Measurements from ENCODE around the gene PGS1.

Gene PGS1

DNA sequence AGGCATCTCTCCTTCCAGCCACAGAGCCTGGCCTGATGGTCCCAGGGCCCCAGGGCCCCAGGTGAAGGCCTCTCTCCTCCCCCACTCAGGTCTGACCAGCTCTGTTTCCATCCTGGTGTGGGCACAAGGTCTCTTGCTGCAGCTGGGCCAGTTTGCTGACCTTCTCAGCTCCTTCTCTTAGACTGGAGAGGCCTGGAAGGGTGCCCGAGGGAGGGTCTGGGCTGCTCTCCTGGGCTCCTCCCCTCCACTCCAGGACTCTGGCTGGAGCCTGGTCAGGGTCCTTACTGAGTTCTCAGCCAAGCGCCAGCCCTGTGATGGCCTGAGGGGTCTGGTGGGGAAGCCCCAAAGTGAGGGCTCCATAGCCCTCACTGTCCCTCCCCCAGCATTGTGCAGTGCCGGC, 31.0 kb upstream of the PGS1 start:
- no peak for DNase-seq (ENCODE audit: low read depth)

DNA sequence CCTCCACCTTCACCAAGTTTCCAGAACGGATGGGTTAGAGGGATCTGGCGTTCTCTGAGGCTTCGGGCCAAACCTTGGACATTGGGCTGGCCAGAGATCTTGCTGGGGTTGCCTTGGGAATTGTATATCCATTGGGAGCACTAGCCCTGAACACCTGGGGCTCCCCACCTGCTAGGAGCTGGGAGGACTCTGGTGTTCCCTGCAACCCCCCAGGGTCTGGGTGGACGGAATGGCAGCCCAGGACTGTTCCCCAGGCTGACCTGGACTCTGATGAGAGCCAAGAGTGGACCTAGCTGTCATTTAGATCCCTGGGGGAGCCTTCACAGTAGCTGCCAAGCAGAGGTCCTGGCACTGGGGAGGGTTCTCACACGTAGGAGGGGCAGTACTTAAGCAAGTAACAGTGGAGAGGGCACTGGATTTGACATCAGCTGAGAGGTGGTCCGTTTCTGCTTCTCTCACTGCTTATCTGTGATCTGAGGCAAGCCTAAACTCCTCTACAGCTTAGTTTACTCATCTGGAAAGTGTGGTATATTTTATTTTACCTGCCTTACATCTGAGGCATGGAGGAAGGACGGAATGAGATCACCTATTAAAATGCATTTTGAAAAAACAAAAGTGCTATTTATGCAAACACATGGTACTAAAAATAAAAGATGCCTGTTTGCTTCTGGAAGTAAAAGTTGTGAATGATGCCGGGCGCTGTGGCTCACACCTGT, 30.2 kb upstream of the PGS1 start:
- DNase-seq (ENCODE audit: low read depth) = no peak

DNA sequence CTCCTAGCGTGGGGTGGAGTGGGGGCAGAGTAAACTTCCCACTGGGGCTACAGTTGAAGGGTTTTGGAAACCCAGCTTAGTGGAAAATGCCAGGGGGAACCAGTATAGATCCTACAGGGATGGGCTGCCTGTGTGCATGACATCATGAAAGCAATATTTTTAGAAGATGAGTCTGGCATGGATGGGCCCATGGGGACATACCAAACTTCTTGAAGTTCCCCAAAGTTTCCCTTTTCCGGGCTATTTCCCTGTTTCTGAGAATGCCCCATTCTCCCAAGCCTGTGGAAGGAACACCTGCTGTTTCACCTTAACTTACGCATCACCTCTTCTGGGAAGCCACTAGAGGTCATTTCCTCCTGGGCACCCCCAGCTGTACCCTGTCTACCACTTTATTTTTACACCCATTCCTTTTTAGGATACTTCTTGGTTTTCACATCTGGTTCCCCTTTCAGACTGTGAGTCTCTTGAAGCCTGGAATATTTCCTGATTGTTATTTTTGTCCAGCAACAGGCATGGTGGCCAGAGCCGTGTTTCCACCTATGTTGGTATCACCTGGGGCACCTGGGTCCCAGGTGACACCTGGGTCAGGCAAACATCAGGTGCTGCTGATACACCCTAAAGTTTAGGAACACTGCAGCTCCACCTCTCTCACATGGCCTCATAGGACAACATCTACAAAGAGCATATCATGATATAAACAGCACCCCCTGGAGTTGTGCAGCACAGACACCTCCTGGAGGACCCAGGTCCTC, 28.4 kb upstream of the PGS1 start:
- no peak for DNase-seq (ENCODE audit: low read depth)

DNA sequence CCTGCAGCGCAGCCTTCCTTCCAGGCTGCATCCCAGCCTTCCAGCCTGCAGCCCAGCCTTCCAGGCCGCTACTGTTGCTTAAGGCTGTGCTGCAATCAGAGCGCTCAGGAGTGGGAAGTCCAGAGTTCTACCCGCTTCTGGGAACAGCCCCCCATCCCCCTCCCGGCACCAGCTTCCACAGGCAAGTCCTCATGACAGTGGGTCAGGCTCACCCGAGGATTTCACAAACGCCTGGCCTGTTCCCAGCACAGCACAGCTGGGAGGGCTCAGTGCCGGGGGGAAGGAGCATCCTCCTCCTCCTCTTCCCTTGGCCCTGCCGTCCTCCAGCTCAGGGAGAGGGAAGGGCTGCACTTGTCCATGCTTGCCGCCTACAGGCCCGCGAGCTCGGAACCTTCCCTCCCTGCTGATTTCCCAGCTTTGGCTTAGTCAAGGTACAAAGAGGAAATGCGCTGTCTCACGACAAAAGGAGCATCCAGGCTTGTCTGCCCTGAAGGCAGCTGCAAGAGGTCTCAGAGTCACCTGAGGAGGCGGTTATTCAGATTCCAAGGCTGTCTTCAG, 26.9 kb upstream of the PGS1 start:
- peak; percentile 99 for DNase-seq (ENCODE audit: low read depth)

DNA sequence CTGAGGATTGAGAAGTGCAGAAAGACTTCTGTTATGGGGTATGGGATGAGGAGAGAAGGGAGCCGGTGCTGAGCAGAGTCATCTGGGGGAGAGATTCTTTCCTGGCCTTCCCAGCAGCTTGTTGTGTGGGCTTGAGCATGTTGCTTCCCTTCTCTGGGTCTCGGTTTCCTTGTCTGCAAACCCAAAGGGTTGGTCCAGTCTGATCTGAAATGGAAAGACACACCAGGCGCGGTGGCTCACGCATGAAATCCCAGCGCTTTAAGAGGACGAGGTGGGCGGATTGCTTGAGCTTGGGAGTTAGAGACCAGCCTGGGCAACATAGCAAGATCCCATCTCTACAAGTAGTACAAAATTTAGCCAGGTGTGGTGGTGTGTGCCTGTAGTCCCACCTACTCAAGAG, 24.6 kb upstream of the PGS1 start:
- DNase-seq (ENCODE audit: low read depth) = no peak

DNA sequence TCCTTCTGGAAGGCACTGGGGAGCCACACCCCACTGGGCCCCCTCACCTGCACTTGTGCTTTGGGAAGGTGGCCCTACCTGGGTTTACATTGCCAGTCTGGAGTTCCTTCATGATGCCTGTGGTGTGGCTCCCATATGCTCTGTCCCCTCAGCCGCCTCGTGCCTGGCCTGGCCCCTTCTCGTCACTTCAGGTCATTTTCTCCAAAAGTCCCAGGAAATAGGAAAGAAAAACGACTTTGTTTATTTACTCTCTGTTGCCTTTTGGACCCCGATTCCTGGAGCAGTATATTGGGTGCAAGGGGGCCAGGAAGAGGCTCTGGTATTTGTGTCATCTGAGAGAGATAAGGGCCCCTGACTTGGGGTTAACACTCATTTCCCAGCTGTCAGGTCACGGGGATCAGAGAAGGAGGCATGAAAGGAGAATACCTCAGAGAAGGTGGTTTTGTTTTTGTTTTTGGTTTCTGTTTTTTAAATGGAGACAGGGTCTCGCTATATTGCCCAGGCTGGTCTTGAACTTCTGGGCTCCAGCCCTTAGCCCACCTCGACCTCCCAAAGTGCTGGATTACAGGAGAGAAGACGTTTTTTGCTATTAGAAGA, 23.3 kb upstream of the PGS1 start:
- DNase-seq (ENCODE audit: low read depth) = no peak

DNA sequence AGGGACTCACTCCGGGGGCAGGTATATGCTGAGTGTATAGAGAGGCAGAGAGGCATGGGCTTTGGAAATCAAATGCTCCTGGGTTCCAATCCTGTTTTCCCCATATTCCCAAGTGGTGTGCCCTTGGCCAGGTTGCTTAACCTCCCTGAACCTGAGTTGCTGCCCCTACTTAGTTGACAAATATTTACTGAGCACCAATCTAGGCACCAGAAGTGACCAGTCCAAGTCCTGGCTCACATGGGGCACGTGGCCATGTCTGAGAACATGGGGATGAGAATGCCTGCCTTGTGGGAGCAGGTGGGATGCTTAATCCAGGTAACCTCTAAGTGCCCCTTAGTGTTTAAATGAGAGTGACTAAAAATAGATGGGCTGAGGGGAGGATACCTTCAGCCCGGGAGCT, 22.7 kb upstream of the PGS1 start:
- DNase-seq (ENCODE audit: low read depth) = no peak

DNA sequence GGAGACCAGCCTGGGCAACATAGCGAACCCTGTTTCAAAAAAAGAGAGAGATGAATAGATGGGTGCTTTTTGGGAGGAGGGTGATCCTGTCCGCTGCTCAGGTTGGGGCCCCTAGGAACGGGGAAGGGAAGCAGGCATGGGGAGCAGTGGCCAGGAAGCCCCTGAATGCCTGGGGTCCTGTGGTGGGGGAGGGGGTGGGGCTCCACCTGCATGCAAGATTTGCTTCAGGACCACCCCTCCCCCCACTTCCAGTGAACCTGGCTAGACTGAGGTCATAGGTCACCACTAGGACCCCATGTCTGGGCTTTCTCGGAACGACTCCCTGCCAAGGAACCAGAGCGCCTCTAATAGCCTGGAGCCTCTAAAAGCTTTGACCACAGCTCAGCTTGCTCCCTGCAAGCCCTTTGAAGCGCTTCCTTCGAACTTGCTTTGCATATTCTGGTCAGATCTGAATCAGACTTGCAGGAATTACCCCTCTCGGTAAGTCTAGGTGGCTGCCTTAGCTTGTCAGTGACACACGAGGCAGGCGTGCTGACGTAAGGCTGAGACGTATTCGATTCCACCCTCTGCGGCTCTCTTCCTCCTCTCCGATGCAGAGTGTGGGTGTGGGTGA, 22.2 kb upstream of the PGS1 start:
- DNase-seq (ENCODE audit: low read depth) = no peak

DNA sequence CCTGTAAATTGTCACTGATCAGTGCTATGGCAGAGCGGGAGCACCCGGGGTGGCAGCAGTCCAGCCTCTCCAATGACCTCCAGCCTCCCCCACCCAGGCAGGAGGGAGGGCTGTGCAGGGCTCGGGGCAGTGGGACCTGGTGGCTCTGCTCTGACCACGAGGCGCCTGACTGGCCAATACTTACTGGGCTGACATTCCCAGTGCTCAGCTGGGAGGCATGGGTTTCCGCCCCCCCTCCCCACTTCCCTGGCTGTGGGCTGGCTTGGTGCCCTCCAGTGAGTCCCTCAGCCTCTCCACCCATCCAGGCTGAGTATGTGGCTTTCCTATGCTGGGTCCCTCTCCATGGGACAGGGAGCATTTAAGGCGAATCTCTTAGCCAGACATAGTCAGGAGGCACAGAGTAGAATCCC, 21.3 kb upstream of the PGS1 start:
- DNase-seq (ENCODE audit: low read depth) = no peak

DNA sequence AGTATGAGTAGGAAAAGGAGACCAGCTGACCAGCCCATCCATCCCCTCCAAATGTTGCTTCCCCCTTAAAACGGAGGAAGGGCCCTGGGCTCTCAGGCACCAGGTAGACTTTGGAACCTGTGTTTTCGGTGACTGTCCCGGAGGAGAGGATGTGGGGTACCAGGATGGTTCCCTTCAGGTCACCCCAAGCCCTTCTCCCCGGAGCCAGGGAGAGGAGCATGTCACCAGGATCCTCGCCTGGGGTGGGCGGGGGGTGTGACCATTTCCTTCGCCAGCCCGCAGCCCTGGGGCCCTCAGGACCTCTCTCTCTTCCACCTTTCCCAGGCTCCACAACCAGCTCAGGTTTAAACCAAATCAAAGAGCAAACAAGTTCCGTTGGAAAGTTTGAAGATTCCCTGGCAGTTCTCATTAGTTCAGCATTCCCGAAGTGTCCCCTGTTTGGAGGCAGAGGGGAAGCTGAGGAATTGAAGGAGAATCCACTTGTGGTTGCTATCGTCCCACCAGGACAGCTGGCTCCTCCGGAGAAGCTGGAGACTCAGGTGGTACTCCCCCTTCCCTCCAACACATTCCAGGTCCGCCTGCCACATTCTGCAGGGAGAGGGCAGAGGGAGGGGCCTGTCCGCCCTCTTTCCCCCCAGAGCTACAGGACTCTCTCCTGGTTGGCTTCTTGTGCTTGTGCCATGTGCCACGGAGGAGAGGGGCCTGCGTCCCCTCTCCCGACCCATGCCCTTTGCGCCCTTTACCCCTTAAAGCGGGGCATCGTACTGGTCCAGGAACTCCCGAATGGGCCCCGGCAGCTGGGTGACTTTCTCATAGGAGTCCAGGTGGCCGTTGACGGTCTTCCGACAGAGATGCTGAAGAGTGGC, 20.5 kb upstream of the PGS1 start:
- no peak for DNase-seq (ENCODE audit: low read depth)

DNA sequence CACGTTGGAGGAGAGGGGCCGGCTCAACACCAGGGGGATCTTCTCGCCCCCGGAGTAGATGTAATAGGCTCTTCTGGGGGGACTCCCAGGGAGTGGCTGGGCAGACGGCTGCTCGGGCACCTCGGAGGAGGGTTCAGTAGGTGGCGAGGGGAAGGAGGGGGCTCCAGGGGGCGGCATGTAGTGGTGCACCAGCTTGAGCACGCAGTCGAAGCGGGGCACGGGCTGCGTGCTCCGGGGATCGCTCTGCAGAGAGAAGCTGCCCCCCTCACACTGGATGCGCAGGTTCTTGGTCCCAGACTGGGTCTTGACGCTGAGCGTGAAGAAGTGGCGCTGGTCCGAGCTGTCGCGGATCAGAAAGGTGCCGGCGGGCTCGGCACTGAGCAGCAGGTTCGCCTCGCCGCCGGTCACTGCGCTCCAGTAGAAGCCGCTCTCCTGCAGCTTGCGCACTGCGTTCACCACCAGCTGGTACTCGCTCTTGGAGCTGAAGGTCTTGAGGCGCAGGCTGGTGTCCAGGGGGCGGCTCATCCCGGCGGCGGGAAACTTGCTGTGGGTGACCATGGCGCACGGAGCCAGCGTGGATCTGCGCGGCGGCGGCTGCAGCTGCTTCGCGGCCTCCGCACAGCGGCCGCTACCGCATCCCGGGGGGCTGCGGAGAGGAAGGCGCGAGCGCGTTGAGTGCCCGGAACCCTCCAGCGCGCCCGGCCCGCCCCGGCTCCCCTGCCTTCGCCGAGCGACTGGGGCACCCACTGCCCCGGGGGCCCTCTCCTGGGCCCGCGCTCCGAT, 19.7 kb upstream of the PGS1 start:
- no peak for DNase-seq (ENCODE audit: low read depth)

DNA sequence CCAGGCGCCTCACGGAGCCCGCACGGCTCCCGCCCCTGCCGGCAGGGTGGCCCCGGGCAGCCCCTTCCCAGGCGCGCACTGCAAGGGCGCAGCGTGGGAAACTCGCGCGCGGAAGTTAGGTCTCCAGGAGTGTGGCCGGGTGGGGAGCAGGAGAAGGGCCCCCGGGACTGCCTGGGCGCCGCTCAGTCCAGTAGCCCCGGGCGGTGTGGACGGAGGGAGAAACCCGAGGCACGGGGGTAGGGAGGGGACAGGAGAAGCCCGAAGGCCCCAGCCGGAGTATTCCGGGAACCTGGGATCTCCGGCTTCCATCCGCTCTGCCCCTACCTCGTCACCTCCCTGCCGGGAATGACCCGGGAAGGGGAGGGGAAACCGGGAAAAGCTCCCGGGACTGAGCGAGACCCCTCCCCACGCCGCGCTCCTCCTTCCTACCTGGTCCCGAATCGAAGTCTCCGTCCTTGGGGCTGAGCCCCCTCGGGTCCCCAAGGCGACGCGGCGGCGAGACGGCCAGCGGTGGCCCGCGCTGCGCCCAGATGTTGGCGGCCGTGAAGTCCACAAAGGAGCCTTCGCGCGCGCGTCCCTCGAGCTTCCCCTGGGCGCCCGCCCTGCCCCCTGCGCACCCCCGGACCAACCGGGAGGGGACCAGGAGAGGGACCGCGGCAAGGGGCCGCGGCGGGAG, 19.0 kb upstream of the PGS1 start:
- no peak for DNase-seq (ENCODE audit: low read depth)

DNA sequence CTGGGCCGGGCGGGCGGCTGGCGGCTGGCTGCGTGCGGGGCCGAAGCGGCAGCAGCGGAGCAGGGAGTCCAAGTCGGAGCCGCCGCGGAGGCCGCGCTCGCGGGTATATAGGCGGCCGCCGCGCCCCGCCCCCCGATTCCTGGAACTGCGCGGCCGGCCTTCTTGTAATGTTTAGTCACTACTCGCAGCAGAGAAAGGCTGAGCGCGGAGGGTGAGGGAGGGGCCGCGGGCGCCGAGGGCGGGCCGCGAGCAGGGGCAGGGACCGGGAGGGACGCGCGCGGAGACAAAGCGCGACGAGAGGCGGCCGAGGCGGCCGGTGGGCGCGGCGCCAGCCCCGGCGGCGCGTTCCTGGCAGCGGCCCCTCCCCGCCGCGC, 18.5 kb upstream of the PGS1 start, which contains the start of gene SOCS3:
Gene SOCS3, minus strand, starts transcription at position 81 of the 374 bp plus-strand sequence. CDS start 982 bp downstream, outside the sequence.
- DNase-seq (ENCODE audit: low read depth) = peak; percentile 96

DNA sequence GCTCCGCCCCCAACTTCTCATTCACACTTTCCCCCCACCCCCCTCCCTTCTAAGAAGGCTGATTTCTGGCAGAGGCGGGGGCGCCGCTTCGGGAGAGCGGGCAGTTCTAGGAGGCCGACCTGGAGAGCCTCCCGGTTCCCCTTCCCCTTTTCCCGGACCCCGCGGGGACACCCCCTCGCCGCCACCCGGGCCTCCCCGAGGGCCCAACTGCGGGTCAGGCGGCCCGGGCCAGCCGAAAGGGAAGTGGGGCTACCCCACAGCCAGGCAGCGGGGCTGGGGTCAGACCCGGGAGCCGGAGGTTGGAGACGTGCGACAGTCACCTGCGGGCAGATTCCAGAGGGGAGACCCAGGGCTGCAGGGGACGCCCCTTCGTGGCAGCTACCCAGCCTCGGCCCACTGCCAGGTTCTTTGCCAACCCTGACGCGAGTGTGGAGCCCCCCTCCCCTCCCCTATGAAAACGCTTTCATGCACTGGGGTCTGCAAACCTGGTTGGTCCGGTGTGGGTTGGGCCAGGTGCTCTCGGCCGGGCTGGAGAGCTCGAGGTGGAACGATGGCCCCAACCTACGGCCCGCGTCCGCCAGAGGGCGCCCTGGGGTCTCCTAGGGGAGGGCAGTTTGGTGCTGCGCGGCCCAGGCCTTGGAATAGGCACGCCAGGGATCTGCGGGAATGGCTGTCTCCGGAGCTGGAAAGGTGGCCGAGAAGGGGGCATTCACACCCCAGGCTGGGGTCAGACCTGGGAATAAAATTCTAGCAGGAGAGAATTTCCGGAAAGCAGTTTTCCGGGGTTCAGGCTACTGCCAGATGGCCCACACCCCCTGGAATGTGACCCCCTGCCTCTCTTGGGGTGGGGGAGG, 17.9 kb upstream of the PGS1 start:
- no peak for DNase-seq (ENCODE audit: low read depth)

DNA sequence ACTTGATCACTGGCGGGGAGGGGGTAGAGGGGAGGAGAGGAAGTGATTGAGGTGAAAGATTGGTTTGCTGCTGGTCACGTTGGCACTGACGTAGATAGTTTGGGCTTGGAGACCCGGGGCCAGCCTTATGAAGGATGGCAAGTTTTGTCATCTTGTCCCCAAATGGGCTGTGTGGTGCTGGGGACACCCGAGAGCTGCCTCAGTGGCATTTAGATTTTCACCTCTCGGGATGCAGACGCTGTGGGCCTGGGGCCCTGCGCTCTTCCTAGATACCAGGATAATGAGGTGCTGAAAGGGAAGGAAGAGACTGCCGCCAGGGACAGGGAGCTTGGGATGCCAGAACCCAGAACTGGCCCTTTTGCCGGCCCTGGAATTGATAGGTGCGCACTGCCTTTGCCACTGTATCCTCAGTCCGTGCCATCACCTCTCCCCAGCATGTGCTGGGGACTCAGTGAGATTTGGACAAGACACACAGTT, 17.2 kb upstream of the PGS1 start:
- no peak for DNase-seq (ENCODE audit: low read depth)

DNA sequence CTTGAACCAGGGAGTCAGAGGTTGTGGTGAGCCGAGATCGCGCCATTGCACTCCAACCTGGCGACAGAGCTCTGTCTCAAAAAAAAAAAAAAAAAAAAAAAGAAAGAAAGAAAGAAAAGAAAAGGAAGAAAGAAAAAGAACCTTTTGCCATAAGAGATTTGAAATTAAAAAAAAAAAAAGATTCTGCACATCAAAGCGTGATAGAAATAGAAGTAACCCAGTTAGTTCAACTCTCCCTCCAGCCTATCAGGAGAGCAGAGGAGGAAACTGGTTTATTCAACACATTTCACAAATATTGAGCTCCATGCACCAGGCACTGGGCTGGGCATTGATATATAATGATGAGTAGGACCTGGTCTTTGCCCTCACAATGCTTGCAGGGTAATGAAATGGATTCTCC, 16.2 kb upstream of the PGS1 start:
- no peak for DNase-seq (ENCODE audit: low read depth)

DNA sequence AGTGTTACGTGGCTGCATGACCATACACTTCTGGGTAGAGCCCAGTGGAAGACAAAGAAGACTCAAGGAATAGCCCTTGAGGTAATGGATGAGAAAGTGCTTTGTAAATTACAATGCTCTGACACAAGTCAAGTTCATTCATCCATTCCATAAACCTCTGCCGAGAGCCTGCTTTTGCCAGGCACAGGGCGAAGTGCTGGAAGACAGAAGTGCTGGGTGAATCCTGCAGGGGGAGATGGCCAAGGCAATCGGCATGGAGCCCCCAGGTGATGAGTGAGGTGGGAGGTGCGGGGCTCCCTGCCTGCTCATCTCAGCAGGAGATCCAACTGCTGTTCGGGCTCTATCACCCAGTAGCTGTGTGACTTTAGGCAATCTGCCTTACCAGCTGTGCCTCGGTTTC, 15.8 kb upstream of the PGS1 start:
- no peak for DNase-seq (ENCODE audit: low read depth)

DNA sequence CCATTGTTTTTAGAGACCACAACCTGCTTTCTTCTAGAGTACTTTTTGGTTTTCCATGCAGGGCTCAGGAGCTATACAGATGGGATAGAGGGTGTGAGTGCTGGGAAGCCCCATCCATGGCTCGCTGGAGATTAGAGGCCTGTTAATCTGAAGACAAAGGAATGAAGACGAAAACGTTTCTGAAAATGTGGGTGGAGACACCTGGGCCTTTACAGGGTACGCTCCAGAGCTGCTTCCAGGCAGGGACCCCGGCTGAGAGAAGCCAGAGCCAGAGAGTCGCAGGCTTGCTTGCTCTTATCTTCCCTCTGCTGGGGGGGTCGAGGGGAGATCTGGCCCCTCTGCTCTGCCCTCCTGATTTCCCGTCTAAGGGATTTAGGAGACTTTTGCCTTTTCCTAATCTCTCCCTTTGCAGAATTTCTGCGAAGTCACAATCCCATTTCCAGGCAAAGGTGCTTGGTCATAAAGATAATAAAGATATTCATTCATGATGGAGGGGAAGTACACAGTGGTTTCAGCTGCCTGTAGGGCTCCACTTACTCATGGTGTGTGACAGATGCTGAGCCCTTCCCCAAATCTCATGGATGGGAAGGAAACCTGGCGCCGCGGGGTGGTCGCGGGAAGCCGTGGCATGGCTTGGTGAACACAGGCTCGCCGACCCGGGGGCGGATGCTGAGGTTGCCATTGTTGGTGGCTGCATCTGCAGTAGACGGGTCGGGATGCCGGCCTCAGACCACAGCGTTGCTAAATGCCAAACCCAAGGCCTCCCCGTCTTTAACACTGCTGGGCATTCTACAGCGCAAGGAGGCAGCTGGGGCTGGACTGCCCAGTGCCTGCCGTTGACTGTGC, 13.8 kb upstream of the PGS1 start:
- DNase-seq (ENCODE audit: low read depth) = no peak

All from stromal cell of bone marrow (primary cell).